H7 (cell line): ENCODE results near the gene GTF2H2C_2.
A peak's percentile ranks its signal among the peaks of the same experiment; 100 is the strongest.
"Not testable (repeated sequence)": the region's sequence is repeated elsewhere in the genome, so short reads cannot be mapped to it uniquely, and the experiment has no call there.

Experiments used
- DNase-seq: peaks from one replicate; pipeline ENCODE4 v3.0.0; 2012
- H3K27me3 ChIP-seq: 2 replicates; pipeline ENCODE4 v1.6.0; 2011; ENCODE audit warnings: mild to moderate bottlenecking, low read length; ENCODE audit not compliant: control insufficient read depth, insufficient read depth
- H3K36me3 ChIP-seq: replicated peaks from 2 replicates; pipeline ENCODE4 v1.5.1; 2011; ENCODE audit warnings: low read length; ENCODE audit not compliant: control insufficient read depth, insufficient read depth
- H3K4me3 ChIP-seq: 2 replicates; pipeline ENCODE4 v1.5.1; 2011; ENCODE audit warnings: low read depth, mild to moderate bottlenecking, control low read depth, low read length, moderate library complexity; ENCODE audit not compliant: insufficient read depth

The GTF2H2C_2 gene

DNA sequence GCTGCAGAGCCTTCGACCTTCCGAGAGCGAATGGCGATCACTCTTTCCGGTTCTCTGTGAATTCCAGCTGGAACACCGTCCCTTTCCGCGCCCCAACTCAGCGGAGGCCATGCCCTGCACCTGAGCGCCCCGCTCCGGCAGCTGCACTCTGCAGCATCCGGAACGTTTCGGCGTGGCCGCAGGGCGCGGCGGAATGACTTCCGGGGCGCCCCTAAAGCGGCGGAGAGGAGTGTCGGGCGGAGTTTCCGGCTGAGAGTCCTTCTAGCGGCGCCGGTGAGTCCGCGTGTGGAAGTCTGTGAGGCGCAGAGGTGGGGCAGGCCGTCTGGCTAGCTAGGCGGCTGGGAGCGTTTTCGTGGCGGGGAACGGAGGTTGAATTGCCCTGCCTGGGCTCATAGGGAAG lies at the start of gene GTF2H2C_2:
Gene GTF2H2C_2 (plus strand): TSS at position 252 of the 400 bp plus-strand sequence.
- DNase-seq, H3K27me3 ChIP-seq, H3K36me3 ChIP-seq, H3K4me3 ChIP-seq: not testable (repeated sequence)

DNA sequence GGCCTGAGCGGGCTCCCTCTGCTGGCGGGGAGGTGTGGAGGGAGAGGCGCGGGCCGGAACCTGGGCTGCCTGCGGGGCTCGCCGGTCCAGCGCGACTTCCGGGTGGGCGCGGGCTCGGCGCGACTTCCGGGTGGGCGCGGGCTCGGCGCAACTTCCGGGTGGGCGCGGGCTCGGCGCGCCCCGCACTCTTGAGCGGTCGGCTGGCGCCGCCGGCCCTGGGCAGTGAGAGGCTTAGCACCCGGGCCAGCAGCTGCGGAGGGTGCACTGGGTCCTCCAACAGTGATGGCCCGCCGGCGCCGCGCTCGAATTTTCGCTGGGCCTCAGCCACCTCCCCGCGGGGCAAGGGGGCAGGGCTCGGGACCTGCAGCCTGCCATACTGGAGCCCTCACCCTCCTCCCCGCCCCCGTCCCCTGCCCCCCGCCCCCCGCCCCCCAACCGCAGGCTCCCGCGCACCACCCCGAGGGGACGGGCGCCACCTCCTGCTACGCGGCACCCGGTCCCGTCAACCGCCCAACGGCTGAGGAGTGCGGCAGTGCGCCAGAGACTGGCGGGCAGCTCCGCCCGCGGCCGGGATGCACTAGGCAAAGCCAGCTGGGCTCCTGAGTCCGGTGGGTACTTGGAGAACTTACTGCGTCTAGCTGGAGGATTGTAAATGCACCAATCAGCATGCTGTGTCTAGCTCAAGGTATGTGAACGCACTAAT lies 14.0 kb upstream of the GTF2H2C_2 start:
- not testable (repeated sequence) for H3K36me3 ChIP-seq, DNase-seq, H3K27me3 ChIP-seq
- peak overlapping the region; percentile 49 for H3K4me3 ChIP-seq

- not testable (repeated sequence) for DNase-seq, H3K36me3 ChIP-seq, H3K27me3 ChIP-seq, H3K4me3 ChIP-seq
Measured at GRCh38 chr5:70421322-70421721, 6.2 kb downstream of the GTF2H2C_2 start.

DNA sequence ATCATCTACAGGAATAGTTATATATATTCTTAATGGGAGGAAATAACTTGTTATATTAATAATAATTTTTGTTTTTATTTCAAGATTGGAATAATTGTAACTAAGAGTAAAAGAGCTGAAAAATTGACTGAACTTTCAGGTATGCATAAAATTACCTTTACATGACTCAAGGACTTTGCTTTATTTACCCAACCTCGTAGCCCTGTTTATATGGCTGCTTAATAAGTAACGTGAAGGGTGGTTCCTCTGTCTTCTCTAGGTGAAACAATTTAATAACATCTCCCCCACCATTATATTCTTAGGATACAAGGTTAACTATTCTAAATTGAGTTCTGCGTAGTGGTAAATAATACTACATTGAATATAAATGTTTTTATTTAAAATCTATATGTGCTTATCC lies 8.0 kb downstream of the GTF2H2C_2 start:
- H3K27me3 ChIP-seq, H3K36me3 ChIP-seq, H3K4me3 ChIP-seq, DNase-seq: not testable (repeated sequence)

DNA sequence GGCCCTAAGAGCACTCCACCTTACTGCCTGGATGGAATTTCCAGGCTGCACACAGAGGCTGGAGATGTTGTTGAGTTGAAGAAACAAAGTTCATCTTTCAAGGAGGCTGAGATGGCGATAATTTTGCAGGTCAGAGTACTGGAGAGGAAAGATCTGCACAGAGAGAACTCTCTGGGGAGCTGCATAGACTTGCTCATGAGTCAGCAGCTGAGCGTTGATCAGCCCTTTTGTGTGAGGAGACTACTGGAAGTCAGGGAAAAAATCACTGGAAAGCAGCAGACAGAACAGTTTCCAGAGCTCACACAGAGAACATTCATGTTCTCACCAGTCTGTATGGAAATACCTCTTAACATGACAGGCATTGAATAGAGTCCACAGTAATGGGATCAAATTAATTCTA lies 23.4 kb downstream of the GTF2H2C_2 start:
- DNase-seq, H3K27me3 ChIP-seq, H3K36me3 ChIP-seq, H3K4me3 ChIP-seq: not testable (repeated sequence)

DNA sequence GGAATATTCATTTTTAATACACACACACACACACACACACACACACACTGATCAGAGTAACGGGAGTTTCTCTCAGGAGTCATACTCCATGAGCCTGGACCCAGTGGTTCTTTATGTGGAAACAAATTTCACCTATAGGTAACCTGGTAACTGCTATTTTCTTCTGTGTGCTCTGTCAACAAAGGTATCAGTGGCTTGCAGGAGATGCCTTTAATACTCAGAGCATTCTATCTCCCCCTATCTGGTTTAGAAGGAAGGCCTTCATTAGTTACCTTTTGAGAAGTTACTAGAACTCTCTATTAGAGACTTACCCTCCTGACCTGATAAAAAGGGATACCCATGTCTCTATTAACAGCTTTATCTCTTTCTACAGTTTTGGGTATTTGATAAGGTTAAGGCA lies 34.4 kb downstream of the GTF2H2C_2 start:
- H3K27me3 ChIP-seq, H3K4me3 ChIP-seq, DNase-seq, H3K36me3 ChIP-seq: not testable (repeated sequence)

DNA sequence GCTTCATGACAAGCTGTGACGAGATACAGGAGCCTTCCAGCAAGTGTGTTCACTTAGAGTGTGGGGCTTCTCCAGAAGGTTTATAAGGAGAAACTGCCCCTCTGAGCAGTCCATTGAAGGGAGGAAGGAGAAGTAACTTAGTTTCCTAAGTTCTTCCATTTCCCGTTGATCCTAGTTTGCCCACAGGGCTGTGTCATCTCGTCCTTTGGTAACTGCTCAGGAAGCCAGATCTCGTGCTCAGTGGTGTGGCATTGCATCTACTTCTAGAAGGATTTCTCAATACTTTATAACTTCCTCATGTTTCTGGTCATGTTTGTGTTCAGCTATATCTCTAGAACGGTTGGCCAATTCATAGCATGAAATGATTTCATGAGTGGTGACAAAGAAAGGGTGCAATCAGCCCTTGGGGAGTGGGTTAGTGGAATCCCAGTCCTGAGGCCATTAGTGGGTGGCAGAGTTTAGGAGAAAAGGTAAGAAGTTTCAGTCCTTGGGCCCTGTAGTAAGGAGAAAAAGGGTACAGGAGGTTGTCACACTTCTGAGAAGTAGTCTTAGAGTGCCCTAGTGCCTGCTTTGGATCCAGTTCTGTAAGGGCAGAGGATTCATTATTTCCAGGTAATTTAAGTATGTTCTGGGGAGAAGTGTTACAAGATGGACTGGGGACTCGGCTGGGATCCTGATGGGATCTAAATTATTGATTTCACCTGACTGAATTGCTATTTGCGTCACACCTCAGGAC lies 36.2 kb downstream of the GTF2H2C_2 start:
- not testable (repeated sequence) for H3K4me3 ChIP-seq, DNase-seq, H3K27me3 ChIP-seq, H3K36me3 ChIP-seq

DNA sequence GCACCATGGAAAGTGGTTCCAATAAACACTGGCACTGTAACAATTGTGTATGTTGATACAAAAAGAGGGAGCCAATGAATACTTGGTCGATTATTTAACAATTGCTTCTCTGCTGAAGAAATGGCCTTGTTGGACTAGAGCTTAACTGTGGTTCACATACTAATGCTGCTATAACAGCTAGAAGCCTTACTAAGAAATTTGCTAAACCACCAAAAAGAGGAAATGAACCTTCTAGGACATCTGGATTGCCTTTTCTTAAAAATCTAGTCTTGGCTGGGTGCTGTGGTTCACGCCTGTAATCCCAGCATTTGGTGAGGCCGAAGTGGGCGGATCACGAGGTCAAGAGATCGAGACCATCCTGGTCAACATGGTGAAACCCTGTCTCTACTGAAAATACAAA lies 41.9 kb downstream of the GTF2H2C_2 start:
- H3K27me3 ChIP-seq, H3K4me3 ChIP-seq, H3K36me3 ChIP-seq, DNase-seq: not testable (repeated sequence)

GRCh38 chr5:70459188-70459587 lies 44.0 kb downstream of the GTF2H2C_2 start:
- DNase-seq, H3K36me3 ChIP-seq, H3K4me3 ChIP-seq, H3K27me3 ChIP-seq: not testable (repeated sequence)

DNA sequence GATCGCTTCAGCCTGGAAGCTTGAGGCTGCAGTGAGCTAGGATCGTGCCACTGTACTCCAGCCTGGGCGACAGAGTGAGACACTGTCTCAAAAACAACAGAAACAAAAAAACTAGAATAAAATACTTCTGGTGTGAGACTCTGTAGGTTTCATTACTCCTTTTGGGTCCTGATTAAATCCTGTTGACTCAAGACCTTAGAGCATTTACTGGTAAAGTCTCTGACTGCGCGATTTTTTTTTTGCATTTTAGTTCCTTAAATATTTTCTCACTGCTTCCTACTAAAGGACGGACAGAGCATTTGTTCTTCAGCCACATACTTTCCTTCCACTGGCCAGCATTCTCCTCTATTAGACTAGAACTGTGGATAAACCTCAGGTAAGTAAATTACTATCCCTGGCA lies 46.8 kb downstream of the GTF2H2C_2 start:
- not testable (repeated sequence) for H3K36me3 ChIP-seq, H3K4me3 ChIP-seq, DNase-seq, H3K27me3 ChIP-seq

GRCh38 chr5:70464019-70464637 lies 49.0 kb downstream of the GTF2H2C_2 start:
- not testable (repeated sequence) for H3K27me3 ChIP-seq, H3K4me3 ChIP-seq, DNase-seq, H3K36me3 ChIP-seq

- not testable (repeated sequence) for H3K36me3 ChIP-seq, H3K27me3 ChIP-seq, H3K4me3 ChIP-seq, DNase-seq
Measured at GRCh38 chr5:70469926-70470509, 54.9 kb downstream of the GTF2H2C_2 start.
